Measurements from ENCODE around the gene MRPL28.
"Not testable (repeated sequence)": the region's sequence is repeated elsewhere in the genome, so short reads cannot be mapped to it uniquely, and the experiment has no call there.

Gene MRPL28

GRCh38 chr16:391885-392335 lies 21.6 kb upstream of the MRPL28 start:
- peak in 37 of 56 donors; percentile 1 to 66 (median 34) for DNase-seq

GRCh38 chr16:389352-389751 lies 19.0 kb upstream of the MRPL28 start:
- DNase-seq = no peak

- peak in 2 of 56 donors; percentile 15 to 25 for DNase-seq
Observed at GRCh38 chr16:387761-388666, 17.7 kb upstream of the MRPL28 start.

GRCh38 chr16:386641-387156 lies 16.4 kb upstream of the MRPL28 start:
- peak in 34 of 56 donors; percentile 4 to 76 (median 36) for DNase-seq

GRCh38 chr16:383326-384051 lies 13.2 kb upstream of the MRPL28 start:
- no peak for DNase-seq

GRCh38 chr16:381789-382717 lies 11.7 kb upstream of the MRPL28 start, which contains the start of gene PGAP6:
Gene PGAP6 (minus strand): TSS chr16:381978. CDS start chr16:381821, 157 bp downstream.
- DNase-seq = peak in 47 of 56 donors; percentile 15 to 84 (median 59)

GRCh38 chr16:381012-381788 lies 10.9 kb upstream of the MRPL28 start:
- DNase-seq = peak in 5 of 56 donors; percentile 30 to 70 (median 48)

- no peak for DNase-seq
Observed at GRCh38 chr16:380762-381011, 10.3 kb upstream of the MRPL28 start.

- no peak for DNase-seq
Observed at GRCh38 chr16:379961-380761, 9.8 kb upstream of the MRPL28 start.

- DNase-seq = no peak
Observed at GRCh38 chr16:379183-379960, 9.0 kb upstream of the MRPL28 start.

- no peak for DNase-seq
Observed at GRCh38 chr16:378821-379182, 8.5 kb upstream of the MRPL28 start.

- not testable (repeated sequence) for DNase-seq
Observed at GRCh38 chr16:378113-378820, 7.9 kb upstream of the MRPL28 start.

GRCh38 chr16:377419-377951 lies 7.1 kb upstream of the MRPL28 start:
- no peak for DNase-seq

- no peak for DNase-seq
Observed at GRCh38 chr16:376817-377418, 6.6 kb upstream of the MRPL28 start.

GRCh38 chr16:375927-376816 lies 5.8 kb upstream of the MRPL28 start:
- DNase-seq = no peak

- no peak for DNase-seq
Observed at GRCh38 chr16:375212-375611, 4.9 kb upstream of the MRPL28 start.

Measured in nucleus accumbens (tissue), 56 donors.